GM20000 (cell line): ENCODE data around the gene MBL2.

Experiments
- DNase-seq: peaks from one replicate; pipeline ENCODE4 v3.0.0; 2012; ENCODE audit warnings: low spot score
- TF ChIP-seq, protein P1 (sequence below): IDR thresholded peaks from 2 replicates; pipeline ENCODE4 v1.5.1; 2012; ENCODE audit warnings: mild to moderate bottlenecking, control low read depth; ENCODE audit errors: extremely low read depth, missing control alignments

The MBL2 gene

GRCh38 chr10:52751337-52751736, 21.2 kb downstream of the MBL2 start:
- no peak for DNase-seq
- TF ChIP-seq, protein P1, sequence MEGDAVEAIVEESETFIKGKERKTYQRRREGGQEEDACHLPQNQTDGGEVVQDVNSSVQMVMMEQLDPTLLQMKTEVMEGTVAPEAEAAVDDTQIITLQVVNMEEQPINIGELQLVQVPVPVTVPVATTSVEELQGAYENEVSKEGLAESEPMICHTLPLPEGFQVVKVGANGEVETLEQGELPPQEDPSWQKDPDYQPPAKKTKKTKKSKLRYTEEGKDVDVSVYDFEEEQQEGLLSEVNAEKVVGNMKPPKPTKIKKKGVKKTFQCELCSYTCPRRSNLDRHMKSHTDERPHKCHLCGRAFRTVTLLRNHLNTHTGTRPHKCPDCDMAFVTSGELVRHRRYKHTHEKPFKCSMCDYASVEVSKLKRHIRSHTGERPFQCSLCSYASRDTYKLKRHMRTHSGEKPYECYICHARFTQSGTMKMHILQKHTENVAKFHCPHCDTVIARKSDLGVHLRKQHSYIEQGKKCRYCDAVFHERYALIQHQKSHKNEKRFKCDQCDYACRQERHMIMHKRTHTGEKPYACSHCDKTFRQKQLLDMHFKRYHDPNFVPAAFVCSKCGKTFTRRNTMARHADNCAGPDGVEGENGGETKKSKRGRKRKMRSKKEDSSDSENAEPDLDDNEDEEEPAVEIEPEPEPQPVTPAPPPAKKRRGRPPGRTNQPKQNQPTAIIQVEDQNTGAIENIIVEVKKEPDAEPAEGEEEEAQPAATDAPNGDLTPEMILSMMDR: no peak

- no peak for DNase-seq
Observed at GRCh38 chr10:52750629-52751028, 22.0 kb downstream of the MBL2 start.

DNA sequence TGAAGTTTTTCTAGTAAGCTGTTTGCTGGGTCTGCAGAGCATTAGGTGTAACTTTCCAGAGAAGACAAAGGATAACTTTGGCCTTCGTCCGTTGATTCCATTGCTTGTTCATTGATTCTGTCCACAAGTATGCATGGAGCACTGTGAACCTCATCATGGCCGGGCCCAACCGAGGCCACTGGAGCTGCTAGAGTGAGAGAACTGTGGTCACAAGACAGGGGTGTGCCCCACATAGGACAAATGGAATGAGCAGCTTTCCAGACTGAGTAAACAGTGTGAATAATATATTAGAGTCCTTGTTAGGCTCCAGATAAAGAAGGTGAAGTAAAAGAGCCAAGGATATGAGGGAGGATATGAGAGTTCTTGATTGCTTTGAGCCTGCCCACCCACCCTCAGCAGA, 24.9 kb downstream of the MBL2 start:
- TF ChIP-seq, protein P1: no peak
- no peak for DNase-seq

More at GRCh38 chr10:52750629-52751028, 22.0 kb downstream of the MBL2 start:
- TF ChIP-seq, protein P1: no peak

DNA sequence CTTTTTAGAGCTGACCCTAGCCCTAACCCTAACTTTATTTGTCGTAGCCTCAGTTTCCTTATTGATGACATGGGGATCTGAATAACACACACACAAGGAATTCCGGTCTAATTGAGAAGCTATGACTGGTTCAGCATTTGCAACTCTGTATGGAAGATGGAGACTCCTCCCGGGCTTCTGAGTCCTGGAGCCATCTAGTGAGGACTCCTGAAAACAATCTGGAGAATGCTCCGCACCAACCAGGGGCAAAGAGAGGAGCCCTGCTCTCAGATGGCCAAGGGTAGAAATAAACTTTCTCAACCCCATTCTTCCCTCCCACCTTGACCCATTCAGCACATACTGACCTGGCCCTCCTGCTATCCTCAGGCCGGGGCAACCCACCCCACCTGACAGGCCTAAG, 26.4 kb downstream of the MBL2 start:
- TF ChIP-seq, protein P1: no peak
- DNase-seq: no peak

DNA sequence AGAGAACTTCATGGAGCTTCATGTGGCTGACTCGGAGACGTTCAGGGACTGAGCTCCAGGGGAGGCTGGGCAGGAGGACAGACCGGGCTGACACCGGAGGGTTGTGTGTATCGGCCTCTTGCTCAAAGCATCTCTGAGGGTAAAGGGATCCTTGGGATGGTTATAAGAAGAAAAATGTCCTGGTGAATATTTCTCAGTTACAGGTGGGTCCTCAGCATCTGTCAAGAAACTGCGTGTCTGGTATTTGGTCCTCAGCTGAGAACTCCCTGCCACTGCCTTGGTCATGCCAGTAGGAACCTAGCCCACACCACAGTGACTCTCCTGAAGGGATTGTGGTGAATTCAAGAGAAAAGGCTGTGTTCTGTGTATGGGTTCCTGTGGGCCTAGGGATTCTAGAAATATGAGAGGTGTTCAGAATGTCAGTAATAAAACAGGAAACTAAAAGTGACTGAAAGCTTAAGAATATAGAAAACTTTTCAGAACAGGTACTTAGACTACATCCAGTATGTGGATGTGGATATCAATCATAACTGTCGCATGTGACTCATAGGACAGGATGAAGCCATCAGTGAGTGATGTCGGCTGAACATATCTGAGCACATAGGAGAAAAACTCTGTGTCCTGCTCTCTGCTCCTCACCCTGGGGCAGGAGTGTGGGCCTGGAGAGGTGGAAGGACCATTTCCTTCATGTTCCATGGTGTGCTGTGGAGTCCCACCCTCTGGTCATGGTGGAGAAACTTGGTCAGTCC, 28.4 kb downstream of the MBL2 start:
- no peak for DNase-seq
- TF ChIP-seq, protein P1: no peak

DNA sequence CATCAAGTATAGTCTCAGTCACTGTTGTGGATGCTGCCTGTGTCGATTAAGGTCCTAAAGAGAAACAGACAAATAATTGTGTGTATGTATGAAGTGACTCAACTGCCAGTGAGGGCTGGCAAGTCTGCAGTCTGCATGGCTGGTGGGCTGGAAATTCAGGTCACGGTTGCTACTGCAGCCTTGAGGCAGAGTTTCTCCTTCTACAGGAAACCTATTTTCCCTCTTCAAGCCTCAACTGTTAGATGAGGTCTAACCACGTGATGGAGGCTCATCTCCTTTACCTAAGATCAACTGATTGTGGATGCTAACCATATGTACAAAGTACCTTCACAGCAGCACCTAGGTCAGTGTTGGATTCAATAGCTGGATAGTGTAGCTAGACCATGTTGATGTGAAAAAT, 29.9 kb downstream of the MBL2 start:
- no peak for DNase-seq
- TF ChIP-seq, protein P1: no peak

GRCh38 chr10:52741851-52742250, 30.7 kb downstream of the MBL2 start:
- no peak for DNase-seq
- TF ChIP-seq, protein P1: no peak
